ENCODE results near the gene MGMT. TPM values are rescaled to one million over a fixed set of nuclear protein-coding genes. Genes with fewer than 3 reads are reported as not detected.

The MGMT gene
- polyA plus RNA-seq, 1 donor from 2014 or later: 0.94 TPM

- Histone ChIP-seq H3K79me2 (replicated peaks; ENCODE audit: insufficient read depth, low read length) (no peaks in the 10 kb centered on the region), H3K36me3 (ENCODE audit: insufficient read depth, low read length) (no peaks in the 10 kb centered on the region), H3K4me2 (ENCODE audit: low read length) (no peak overlapping the region), H3K9ac (ENCODE audit: low read length) (no peak overlapping the region), H3K27me3 (ENCODE audit: insufficient read depth, low read depth, low read length) (no peaks in the 10 kb centered on the region), H3K4me3 (ENCODE audit: low read length) (no peak overlapping the region), H3K9me2 (ENCODE audit: insufficient read depth, low read length) (no peaks in the 10 kb centered on the region), H3F3A (ENCODE audit: insufficient read depth, low read length, poor library complexity, severe bottlenecking) (no peaks in the 10 kb centered on the region), H3K27ac (ENCODE audit: low read length) (no peak overlapping the region), H4K20me1 (ENCODE audit: insufficient read depth) (no peaks in the 10 kb centered on the region), H2AFZ (ENCODE audit: low read depth, low read length) (no peak overlapping the region), H3K9me3 (ENCODE audit: low read length) (no peaks in the 10 kb centered on the region)
- TF ChIP-seq MXI1 (conservative IDR thresholded peaks at IDR 0.05; ENCODE audit: poor library complexity, severe bottlenecking) (no peak), POLR2AphosphoS5 (IDR thresholded peaks at IDR 0.05) (no peak), SMC3 (conservative IDR thresholded peaks at IDR 0.05; ENCODE audit: poor library complexity) (no peak), REST (IDR thresholded peaks at IDR 0.05; ENCODE audit: borderline replicate concordance) (no peak)
Measured at GRCh38 chr10:129716881-129717280, 249.8 kb downstream of the MGMT start.

GRCh38 chr10:129717816-129718547, 250.9 kb downstream of the MGMT start:
- Histone ChIP-seq H3K27me3 (ENCODE audit: insufficient read depth, low read depth, low read length) (no peaks in the 10 kb centered on the region), H3F3A (ENCODE audit: insufficient read depth, low read length, poor library complexity, severe bottlenecking) (no peaks in the 10 kb centered on the region), H3K9me2 (ENCODE audit: insufficient read depth, low read length) (no peaks in the 10 kb centered on the region), H2AFZ (ENCODE audit: low read depth, low read length) (no peak overlapping the region), H3K9me3 (ENCODE audit: low read length) (no peaks in the 10 kb centered on the region), H3K4me3 (ENCODE audit: low read length) (no peak overlapping the region), H3K4me2 (ENCODE audit: low read length) (no peak overlapping the region), H3K9ac (ENCODE audit: low read length) (no peak overlapping the region), H3K36me3 (ENCODE audit: insufficient read depth, low read length) (no peaks in the 10 kb centered on the region), H4K20me1 (ENCODE audit: insufficient read depth) (no peaks in the 10 kb centered on the region), H3K79me2 (replicated peaks; ENCODE audit: insufficient read depth, low read length) (no peaks in the 10 kb centered on the region), H3K27ac (ENCODE audit: low read length) (no peak overlapping the region)
- no peak for TF ChIP-seq POLR2AphosphoS5 (IDR thresholded peaks at IDR 0.05)

- Histone ChIP-seq H3K27ac (ENCODE audit: low read length) (no peak overlapping the region), H4K20me1 (ENCODE audit: insufficient read depth) (no peaks in the 10 kb centered on the region), H3K4me2 (ENCODE audit: low read length) (no peak overlapping the region), H3K36me3 (ENCODE audit: insufficient read depth, low read length) (no peaks in the 10 kb centered on the region), H3K27me3 (ENCODE audit: insufficient read depth, low read depth, low read length) (no peaks in the 10 kb centered on the region), H3F3A (ENCODE audit: insufficient read depth, low read length, poor library complexity, severe bottlenecking) (no peaks in the 10 kb centered on the region), H3K4me3 (ENCODE audit: low read length) (no peak overlapping the region), H2AFZ (ENCODE audit: low read depth, low read length) (no peak overlapping the region), H3K79me2 (replicated peaks; ENCODE audit: insufficient read depth, low read length) (no peaks in the 10 kb centered on the region), H3K9ac (ENCODE audit: low read length) (no peak overlapping the region), H3K9me2 (ENCODE audit: insufficient read depth, low read length) (no peaks in the 10 kb centered on the region), H3K9me3 (ENCODE audit: low read length) (no peaks in the 10 kb centered on the region)
- TF ChIP-seq RAD21 (conservative IDR thresholded peaks at IDR 0.05) (no peak), EP300 (conservative IDR thresholded peaks at IDR 0.05; ENCODE audit: poor library complexity, severe bottlenecking) (no peak), MXI1 (conservative IDR thresholded peaks at IDR 0.05; ENCODE audit: poor library complexity, severe bottlenecking) (no peak), EZH2 (IDR thresholded peaks at IDR 0.05; ENCODE audit: borderline replicate concordance, insufficient read depth, low read length, poor library complexity, severe bottlenecking) (no peak), POLR2AphosphoS5 (IDR thresholded peaks at IDR 0.05) (no peak), REST (IDR thresholded peaks at IDR 0.05; ENCODE audit: borderline replicate concordance) (no peak), CTCF (IDR thresholded peaks at IDR 0.05; ENCODE audit: poor library complexity, severe bottlenecking) (no peak), SMC3 (conservative IDR thresholded peaks at IDR 0.05; ENCODE audit: poor library complexity) (no peak), TAF1 (IDR thresholded peaks at IDR 0.05; ENCODE audit: low read depth) (no peak)
Measured at GRCh38 chr10:129718548-129719414, 251.7 kb downstream of the MGMT start.

Measured in neural cell (in vitro differentiated cells).